Caco-2 (cell line): ENCODE measurements around the gene PGLYRP3. TPM values are rescaled to one million over a fixed set of nuclear protein-coding genes. Genes with fewer than 3 reads are reported as not detected.

ENCODE experiments used
- BruUV-seq: library from RNA; stranded (reverse); fragments of 400-500 nt; replicated peaks from 2 replicates; lab custom pipeline; 2021; lab: Mats Ljungman, UMichigan
- CTCF ChIA-PET: fragments of 300-600 bp; sonication (Branson Sonifier 250); formaldehyde crosslinking; loops from one replicate; lab custom pipeline; 2022; ENCODE audit warnings: antibody characterized with exemption; lab: Charles Lee
- POLR2A ChIA-PET: fragments of 300-600 bp; sonication (Branson Sonifier 250); formaldehyde crosslinking; loops from one replicate; lab custom pipeline; 2022; ENCODE audit warnings: antibody characterized with exemption; lab: Charles Lee
- DNase-seq, 2 experiments: peaks; one replicate each; pipeline versions ENCODE4 v3.0.0 to v3.0.0-alpha.2; 2020 to 2022
- H3K27me3 ChIP-seq: replicated peaks from 2 replicates; pipeline ENCODE4 v1.6.0; 2011; ENCODE audit warnings: low read length; ENCODE audit not compliant: control insufficient read depth, insufficient read depth
- H3K36me3 ChIP-seq: 2 replicates; pipeline ENCODE4 v1.5.1; 2011; ENCODE audit warnings: low read length; ENCODE audit not compliant: control insufficient read depth, insufficient read depth
- H3K4me1 ChIP-seq: fragments of 250-450 bp; sonication (Bioruptor Pico); 2 replicates; pipeline ENCODE4 v1.5.1; 2020; ENCODE audit warnings: mild to moderate bottlenecking
- H3K4me3 ChIP-seq: 2 replicates; pipeline ENCODE4 v1.5.1; 2011; ENCODE audit warnings: low read depth, mild to moderate bottlenecking, control low read depth, low read length
- H3K9me3 ChIP-seq: fragments of 250-450 bp; sonication (Bioruptor Pico); 2 replicates; pipeline ENCODE4 v1.5.1; 2020; ENCODE audit warnings: mild to moderate bottlenecking, moderate library complexity
- H3K27ac Mint-ChIP-seq: one replicate; pipeline ENCODE4 v1.8.0; 2022; ENCODE audit warnings: mixed read lengths; ENCODE audit not compliant: unreplicated experiment
- H3K27me3 Mint-ChIP-seq: one replicate; pipeline ENCODE4 v1.8.0; 2022; ENCODE audit warnings: mixed read lengths; ENCODE audit not compliant: insufficient read depth, unreplicated experiment
- H3K36me3 Mint-ChIP-seq: one replicate; pipeline ENCODE4 v1.8.0; 2022; ENCODE audit warnings: mild to moderate bottlenecking, mixed read lengths; ENCODE audit not compliant: insufficient read depth, unreplicated experiment
- H3K4me1 Mint-ChIP-seq: one replicate; pipeline ENCODE4 v1.8.0; 2022; ENCODE audit warnings: low read depth, mixed read lengths; ENCODE audit not compliant: unreplicated experiment
- H3K4me3 Mint-ChIP-seq: one replicate; pipeline ENCODE4 v1.8.0; 2022; ENCODE audit warnings: mild to moderate bottlenecking, moderate library complexity, mixed read lengths; ENCODE audit not compliant: unreplicated experiment
- H3K9me3 Mint-ChIP-seq: one replicate; pipeline ENCODE4 v1.8.0; 2022; ENCODE audit warnings: mixed read lengths; ENCODE audit not compliant: unreplicated experiment
- CTCF ChIP-seq, 2 experiments: fragments of 200-600 bp in 1 of 2; IDR thresholded peaks; 1 replicate in 1 of 2; 2 replicates in 1 of 2; pipeline versions ENCODE4 v1.5.1 to v1.8.0; 2011 to 2022; ENCODE audit warnings: antibody characterized with exemption in 1 of 2, control low read depth in 1 of 2, inconsistent platforms in 1 of 2, low read depth in 1 of 2, low read length in 1 of 2, mild to moderate bottlenecking in 1 of 2, moderate library complexity in 1 of 2; ENCODE audit not compliant: insufficient read depth in 1 of 2, severe bottlenecking in 1 of 2, unreplicated experiment in 1 of 2
- intact Hi-C: fragments of 100-400 bp; cut with micrococcal nuclease; formaldehyde crosslinking; loops from one replicate; pipeline ENCODE4 v1.10.0; 2022; ENCODE audit not compliant: unreplicated experiment
- total RNA-seq: library from RNA; stranded (reverse); gene quantifications from 2 replicates; pipeline ENCODE4 v1.2.3, GENCODE V29; 2022

The PGLYRP3 gene
- total RNA-seq, 1 experiment from 2014 or later = not detected

GRCh38 chr1:153361480-153362109 lies 48.8 kb upstream of the PGLYRP3 start:
- Histone ChIP-seq H3K36me3 (no peaks in the 10 kb centered on the region), H3K4me1 (peaks cover 28% of the 10 kb centered on the region), H3K9me3 (no peaks in the 10 kb centered on the region), H3K27me3 (no peaks in the 10 kb centered on the region), H3K4me3 (no peak overlapping the region)
- no peaks in the 10 kb centered on the region for H3K9me3 Mint-ChIP-seq
- POLR2A ChIA-PET = no interaction called here
- intact Hi-C loops = no loop called here
- no peak overlapping the region for H3K27ac Mint-ChIP-seq
- peaks cover 6% of the 10 kb centered on the region for H3K4me1 Mint-ChIP-seq
- TF ChIP-seq CTCF (IDR thresholded peaks at IDR 0.05; ENCODE audit: insufficient read depth in 1 of 2, low read depth in 1 of 2, low read length in 1 of 2, severe bottlenecking in 1 of 2, unreplicated experiment in 1 of 2) = no peak
- no TSS peak for BruUV-seq
- H3K36me3 Mint-ChIP-seq = no peaks in the 10 kb centered on the region
- peaks cover 5% of the 10 kb centered on the region for H3K27me3 Mint-ChIP-seq
- no peak for DNase-seq
- CTCF ChIA-PET = interaction anchor here (0.6 to 1.2 kb wide), 2 partner anchors 9 to 47 kb away, joined by 3 to 4 read pairs; no protein-coding TSS in a partner anchor
- H3K4me3 Mint-ChIP-seq = no peak overlapping the region

GRCh38 chr1:153360592-153361479 lies 48.1 kb upstream of the PGLYRP3 start:
- H3K4me1 ChIP-seq = peaks cover 28% of the 10 kb centered on the region
- ChIA-PET POLR2A (no interaction called here), CTCF (interaction anchor here (0.6 kb wide), 1 partner anchor 48 kb away, joined by 3 read pairs; no protein-coding TSS in a partner anchor)
- Mint-ChIP-seq H3K36me3 (no peaks in the 10 kb centered on the region), H3K9me3 (no peaks in the 10 kb centered on the region), H3K27ac (no peak overlapping the region), H3K27me3 (peaks cover 10% of the 10 kb centered on the region), H3K4me3 (no peak overlapping the region), H3K4me1 (peaks cover 6% of the 10 kb centered on the region)
- no peak for TF ChIP-seq CTCF (IDR thresholded peaks at IDR 0.05; ENCODE audit: insufficient read depth in 1 of 2, low read depth in 1 of 2, low read length in 1 of 2, severe bottlenecking in 1 of 2, unreplicated experiment in 1 of 2)
- no peak for DNase-seq
- no TSS peak for BruUV-seq
- no peaks in the 10 kb centered on the region for H3K27me3 ChIP-seq
- H3K4me3 ChIP-seq = no peak overlapping the region
- intact Hi-C loops = no loop called here
- H3K9me3 ChIP-seq = no peaks in the 10 kb centered on the region
- no peaks in the 10 kb centered on the region for H3K36me3 ChIP-seq

GRCh38 chr1:153360190-153360589 lies 47.4 kb upstream of the PGLYRP3 start:
- Mint-ChIP-seq H3K4me1 (peaks cover 6% of the 10 kb centered on the region), H3K27me3 (peaks cover 10% of the 10 kb centered on the region), H3K27ac (no peak overlapping the region), H3K36me3 (no peaks in the 10 kb centered on the region), H3K9me3 (no peaks in the 10 kb centered on the region), H3K4me3 (no peak overlapping the region)
- no TSS peak for BruUV-seq
- Histone ChIP-seq H3K9me3 (no peaks in the 10 kb centered on the region), H3K27me3 (no peaks in the 10 kb centered on the region), H3K4me1 (peaks cover 23% of the 10 kb centered on the region), H3K4me3 (no peak overlapping the region), H3K36me3 (no peaks in the 10 kb centered on the region)
- no peak for DNase-seq
- intact Hi-C loops = no loop called here
- TF ChIP-seq CTCF (IDR thresholded peaks at IDR 0.05; ENCODE audit: insufficient read depth in 1 of 2, low read depth in 1 of 2, low read length in 1 of 2, severe bottlenecking in 1 of 2, unreplicated experiment in 1 of 2) = no peak
- POLR2A ChIA-PET = no interaction called here
- CTCF ChIA-PET = interaction anchor here (0.6 to 0.7 kb wide), 2 partner anchors 16 to 860 kb away, joined by 4 to 7 read pairs; no protein-coding TSS in a partner anchor
